Left ventricle myocardium inferior (tissue), 1 donor: ENCODE results near the gene TP53BP2. TPM values are rescaled to one million over a fixed set of nuclear protein-coding genes. Genes with fewer than 3 reads are reported as not detected.

Source experiments
- DNase-seq: peaks from one replicate; pipeline ENCODE4 v3.0.0-alpha.2; 2020
- H3K27ac ChIP-seq: fragments of 200-600 bp; replicated peaks from 2 replicates; pipeline ENCODE4 v1.8.0; 2021
- H3K27me3 ChIP-seq: fragments of 200-600 bp; 2 replicates; pipeline ENCODE4 v1.8.0; 2021; ENCODE audit warnings: low read depth
- H3K36me3 ChIP-seq: fragments of 200-600 bp; 2 replicates; pipeline ENCODE4 v1.8.0; 2021
- H3K4me1 ChIP-seq: fragments of 200-600 bp; 2 replicates; pipeline ENCODE4 v1.8.0; 2021
- H3K4me3 ChIP-seq: fragments of 200-600 bp; 2 replicates; pipeline ENCODE4 v1.8.0; 2021; ENCODE audit warnings: mild to moderate bottlenecking, moderate library complexity
- H3K9me3 ChIP-seq: fragments of 200-600 bp; replicated peaks from 2 replicates; pipeline ENCODE4 v1.8.0; 2021
- intact Hi-C: fragments of 100-400 bp; cut with micrococcal nuclease; formaldehyde crosslinking; loops from one replicate; pipeline ENCODE4 v1.11.0; 2022
- total RNA-seq: library from RNA; stranded (reverse); fragmentation: NEBNext Ultra II Directional; extraction: Animal tissue kit (Norgen Biotek cat#: 25700); gene quantifications from one replicate; pipeline ENCODE4 v1.2.1, GENCODE V29; 2021
- TF ChIP-seq, protein P1 (sequence below): fragments of 200-600 bp; IDR thresholded peaks from 2 replicates; pipeline ENCODE4 v1.8.0; 2021; ENCODE audit warnings: antibody characterized with exemption, mild to moderate bottlenecking, borderline replicate concordance
- donor health status: DM: no; HTN: yes; CAD: no; lungs with severe emphysema.

TP53BP2 gene
- total RNA-seq, 1 donor from 2014 or later, result 19.0 TPM

- Histone ChIP-seq H3K36me3 (peaks cover 99% of the 10 kb centered on the region), H3K9me3 (no peaks in the 10 kb centered on the region), H3K27me3 (no peaks in the 10 kb centered on the region), H3K4me3 (no peak overlapping the region), H3K27ac (no peak overlapping the region), H3K4me1 (peaks cover 6% of the 10 kb centered on the region)
- no peak for DNase-seq
- intact Hi-C loops, result no loop called here
- TF ChIP-seq, protein P1, sequence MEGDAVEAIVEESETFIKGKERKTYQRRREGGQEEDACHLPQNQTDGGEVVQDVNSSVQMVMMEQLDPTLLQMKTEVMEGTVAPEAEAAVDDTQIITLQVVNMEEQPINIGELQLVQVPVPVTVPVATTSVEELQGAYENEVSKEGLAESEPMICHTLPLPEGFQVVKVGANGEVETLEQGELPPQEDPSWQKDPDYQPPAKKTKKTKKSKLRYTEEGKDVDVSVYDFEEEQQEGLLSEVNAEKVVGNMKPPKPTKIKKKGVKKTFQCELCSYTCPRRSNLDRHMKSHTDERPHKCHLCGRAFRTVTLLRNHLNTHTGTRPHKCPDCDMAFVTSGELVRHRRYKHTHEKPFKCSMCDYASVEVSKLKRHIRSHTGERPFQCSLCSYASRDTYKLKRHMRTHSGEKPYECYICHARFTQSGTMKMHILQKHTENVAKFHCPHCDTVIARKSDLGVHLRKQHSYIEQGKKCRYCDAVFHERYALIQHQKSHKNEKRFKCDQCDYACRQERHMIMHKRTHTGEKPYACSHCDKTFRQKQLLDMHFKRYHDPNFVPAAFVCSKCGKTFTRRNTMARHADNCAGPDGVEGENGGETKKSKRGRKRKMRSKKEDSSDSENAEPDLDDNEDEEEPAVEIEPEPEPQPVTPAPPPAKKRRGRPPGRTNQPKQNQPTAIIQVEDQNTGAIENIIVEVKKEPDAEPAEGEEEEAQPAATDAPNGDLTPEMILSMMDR, result no peak
Observed at GRCh38 chr1:223759273-223759672, 86.5 kb downstream of the TP53BP2 start.

GRCh38 chr1:223758734-223759133, 87.0 kb downstream of the TP53BP2 start:
- Histone ChIP-seq H3K4me3 (no peak overlapping the region), H3K27ac (no peak overlapping the region), H3K9me3 (no peaks in the 10 kb centered on the region), H3K36me3 (peaks cover 99% of the 10 kb centered on the region), H3K4me1 (peaks cover 6% of the 10 kb centered on the region), H3K27me3 (no peaks in the 10 kb centered on the region)
- intact Hi-C loops, result no loop called here
- DNase-seq, result no peak
- TF ChIP-seq, protein P1, result no peak

DNA sequence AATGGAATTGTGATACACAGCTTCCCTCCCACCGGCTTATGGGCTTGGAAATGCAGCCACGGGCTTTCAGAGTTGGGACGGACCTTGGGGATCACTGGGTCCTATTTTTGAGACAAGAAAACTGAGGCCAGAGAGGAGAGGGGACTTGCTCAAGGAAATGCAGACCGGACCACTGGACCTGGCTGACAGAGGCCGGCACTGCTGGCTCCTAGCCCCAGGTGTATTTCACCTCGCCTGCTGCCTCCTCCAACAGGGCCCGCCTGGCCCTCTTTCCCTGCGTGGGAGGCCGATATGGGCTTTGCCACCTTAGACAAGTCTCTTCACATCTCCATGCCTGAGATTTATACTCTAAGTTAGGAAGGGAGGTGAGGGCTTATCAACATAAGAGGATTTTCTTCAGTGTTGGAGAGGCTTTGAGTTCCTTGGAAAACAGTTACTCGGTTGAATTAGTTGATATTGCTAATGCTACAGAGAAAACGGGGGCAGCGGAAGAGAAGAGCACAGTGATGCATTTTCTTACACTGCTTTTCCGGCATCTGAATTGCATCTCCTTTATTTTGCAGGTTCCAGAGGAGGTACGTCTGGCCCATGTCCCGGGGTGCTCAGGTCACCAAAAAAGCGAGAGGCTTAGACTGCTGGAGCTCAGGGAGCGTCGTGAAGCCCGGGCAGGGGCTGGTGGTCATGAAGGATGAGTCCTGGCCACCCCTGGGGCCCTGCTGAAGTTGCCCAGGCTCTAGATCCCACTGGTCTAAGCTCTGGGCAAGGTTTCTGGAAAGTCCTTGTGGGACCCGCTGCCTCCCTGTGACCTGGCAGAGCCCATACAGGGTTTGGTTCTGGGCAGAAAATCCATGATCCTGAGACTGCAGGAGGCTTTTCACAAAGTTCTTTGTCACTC, 88.7 kb downstream of the TP53BP2 start:
- no peaks in the 10 kb centered on the region for H3K9me3 ChIP-seq
- DNase-seq, result no peak
- H3K4me1 ChIP-seq, result peaks cover 6% of the 10 kb centered on the region
- H3K4me3 ChIP-seq, result no peak overlapping the region
- no peaks in the 10 kb centered on the region for H3K27me3 ChIP-seq
- no peak overlapping the region for H3K27ac ChIP-seq
- H3K36me3 ChIP-seq, result peaks cover 99% of the 10 kb centered on the region
- TF ChIP-seq, protein P1, result no peak
- intact Hi-C loops, result no loop called here

DNA sequence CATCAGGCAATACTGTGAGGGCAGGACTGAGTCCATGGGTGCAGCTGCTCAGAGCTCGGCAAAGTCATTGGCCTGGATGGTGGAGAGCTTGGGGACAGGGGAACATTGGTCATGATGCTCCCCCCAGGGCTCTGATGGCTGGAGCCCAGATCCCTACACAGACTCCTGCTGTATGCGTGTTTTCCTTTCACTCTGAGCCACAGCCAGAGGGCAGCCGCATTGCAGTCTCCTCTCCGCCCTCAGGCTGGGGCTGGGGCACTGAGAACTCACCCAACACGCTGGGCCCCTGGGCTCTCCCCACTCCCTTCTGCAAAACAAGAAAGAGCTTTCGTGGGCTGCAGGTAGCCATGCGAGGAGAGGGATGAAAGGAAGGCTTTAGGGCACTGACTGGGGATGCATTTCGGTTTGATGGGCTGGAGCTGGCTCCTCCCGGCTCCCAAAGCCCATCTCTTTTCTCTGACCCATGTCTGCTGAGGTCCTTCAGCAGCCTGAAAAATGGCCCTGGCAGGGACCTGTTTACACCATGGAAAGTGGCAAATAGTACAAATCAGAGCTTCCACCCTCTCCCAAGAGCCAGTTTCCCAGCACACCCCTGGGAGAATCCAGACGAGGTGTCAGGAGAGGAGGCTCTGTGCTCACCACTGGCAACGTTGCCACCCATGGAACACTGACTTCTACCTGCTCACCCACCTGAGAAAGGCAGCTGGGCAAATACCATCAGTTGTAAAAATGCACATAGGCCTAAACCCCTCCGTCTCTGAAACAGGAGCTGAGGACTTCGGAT, 89.6 kb downstream of the TP53BP2 start:
- no peak for DNase-seq
- TF ChIP-seq, protein P1, result no peak

DNA sequence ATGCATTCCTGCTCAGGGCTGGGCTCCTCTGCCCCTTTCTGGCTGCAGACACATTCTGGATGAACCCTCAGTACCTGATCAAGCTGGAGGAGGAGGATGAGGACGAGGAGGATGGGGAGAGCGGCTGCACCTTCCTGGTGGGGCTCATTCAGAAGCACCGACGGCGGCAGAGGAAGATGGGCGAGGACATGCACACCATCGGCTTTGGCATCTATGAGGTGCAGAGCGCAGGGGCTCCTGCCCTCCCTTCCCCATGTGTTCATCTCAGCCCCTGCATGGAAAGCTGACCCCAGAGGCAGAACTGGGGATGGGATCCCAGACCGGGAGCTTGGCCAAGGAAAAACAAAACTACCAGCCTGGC, 90.3 kb downstream of the TP53BP2 start:
- Histone ChIP-seq H3K9me3 (no peaks in the 10 kb centered on the region), H3K4me1 (no peaks in the 10 kb centered on the region), H3K27me3 (no peaks in the 10 kb centered on the region), H3K4me3 (no peak overlapping the region), H3K27ac (no peak overlapping the region), H3K36me3 (peaks cover 99% of the 10 kb centered on the region)
- TF ChIP-seq, protein P1, result no peak
- intact Hi-C loops, result no loop called here
- no peak for DNase-seq

More for the DNA sequence above, 89.6 kb downstream of the TP53BP2 start:
- Histone ChIP-seq H3K4me3 (no peak overlapping the region), H3K27ac (no peak overlapping the region), H3K9me3 (no peaks in the 10 kb centered on the region), H3K36me3 (peaks cover 99% of the 10 kb centered on the region), H3K27me3 (no peaks in the 10 kb centered on the region), H3K4me1 (peaks cover 6% of the 10 kb centered on the region)
- intact Hi-C loops, result no loop called here
